ENCODE data around the gene LCN9.

DNA sequence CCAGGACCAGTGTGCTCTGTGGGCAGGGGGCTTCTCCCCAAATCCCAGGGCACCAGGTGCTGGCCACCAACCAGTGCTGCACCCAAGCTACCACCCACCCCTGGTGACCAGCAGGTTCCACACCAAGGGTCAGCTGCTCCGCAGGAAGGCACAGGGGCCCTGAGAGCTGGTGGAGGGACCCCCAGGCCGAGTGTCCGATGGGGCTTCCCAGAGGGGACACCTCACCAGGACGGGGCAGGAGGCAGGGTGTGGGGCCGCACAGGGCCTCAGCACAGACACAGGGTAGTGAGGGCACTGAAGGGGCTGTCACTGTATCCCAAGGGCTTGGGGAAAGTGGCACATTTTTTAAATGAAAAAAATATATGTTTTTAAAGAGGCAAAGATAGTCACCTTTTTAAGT, 18.1 kb downstream of the LCN9 start:
- TF ChIP-seq POLR2A (IDR thresholded peaks at IDR 0.05; ENCODE audit: low read depth, low read length) (no peak), PAX5 (IDR thresholded peaks at IDR 0.05; ENCODE audit: insufficient read depth, low read length, severe bottlenecking) (no peak)
